ENCODE measurements around the gene SHROOM4. TPM values are rescaled to one million over a fixed set of nuclear protein-coding genes. Genes with fewer than 3 reads are reported as not detected.

Gene SHROOM4
- total and polyA plus RNA-seq, 2 of the 13 experiments (the other 11 are each of a cell fraction or from before 2014, with no cell fraction given) = 0.08 to 0.18 TPM

DNA sequence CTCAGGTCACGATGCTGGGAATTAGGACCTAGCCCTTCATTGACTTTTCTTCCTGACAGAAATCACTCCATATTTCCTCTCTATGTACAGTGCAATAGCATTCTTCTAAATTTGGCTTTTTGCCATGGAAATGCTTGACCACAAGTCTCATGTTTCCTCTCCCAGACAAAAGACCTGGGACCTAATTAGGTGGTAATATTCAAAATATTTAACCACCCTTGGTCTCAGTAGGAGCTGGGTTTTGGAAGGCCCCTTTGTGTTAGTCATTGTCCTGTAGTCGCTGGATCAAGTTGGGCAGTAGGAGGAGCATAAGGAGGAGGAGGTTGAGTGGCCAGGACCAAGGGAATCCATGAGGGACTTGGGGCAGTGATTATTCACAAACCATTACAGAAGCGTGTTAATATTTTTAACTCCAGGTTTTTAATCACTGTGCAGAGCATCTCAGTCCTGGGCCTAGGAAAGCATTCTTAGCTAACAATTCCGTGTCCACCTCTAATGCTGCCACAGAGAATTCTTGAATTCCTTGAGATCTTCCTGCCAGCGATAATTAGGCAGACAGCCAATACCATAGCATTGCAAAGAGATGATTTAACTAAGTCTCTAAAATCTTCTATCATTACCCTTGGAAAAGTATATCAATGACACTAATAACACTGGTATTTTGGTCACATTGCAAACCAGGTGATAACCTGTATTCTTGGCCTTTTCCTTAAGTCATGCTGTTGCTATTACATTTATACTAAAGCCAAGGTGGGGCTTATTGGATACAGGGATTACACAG, 25.0 kb upstream of the SHROOM4 start:
- POLR2A ChIA-PET = no interaction called here
- Histone ChIP-seq H3K9ac (ENCODE audit: insufficient read depth, low read depth, low read length) (no peak overlapping the region), H3K27me3 (ENCODE audit: control insufficient read depth in 1 of 2, insufficient read depth in 2 of 2, low read length in 2 of 2) (no peaks in the 10 kb centered on the region), H3K79me2 (ENCODE audit: insufficient read depth, low read length) (no peaks in the 10 kb centered on the region), H3K36me3 (replicated peaks in 1 of 2; ENCODE audit: control insufficient read depth in 1 of 2, insufficient read depth in 2 of 2, low read length in 2 of 2) (no peaks in the 10 kb centered on the region), H3K4me2 (ENCODE audit: low read depth, low read length) (no peak overlapping the region), H3K4me3 (replicated peaks in 1 of 3; ENCODE audit: insufficient read depth in 1 of 3, low read depth in 2 of 3, low read length in 3 of 3) (no peak overlapping the region), H2AFZ (ENCODE audit: low read length) (no peak overlapping the region), H3K27ac (ENCODE audit: extremely low read length, insufficient read depth, low read length) (no peak overlapping the region), H3K9me3 (ENCODE audit: low read length) (no peaks in the 10 kb centered on the region), H4K20me1 (ENCODE audit: insufficient read depth, low read length) (no peaks in the 10 kb centered on the region), H3K4me1 (ENCODE audit: insufficient read depth, low read length) (no peaks in the 10 kb centered on the region)
- CTCF ChIA-PET (ENCODE audit: low intra/inter-chr PET ratio, low total read pairs) = no interaction called here
- WGBS (ENCODE audit: low lambda C conversion rate) = 41% methylated on average over 3 of the region's 5 CpGs
- in situ Hi-C loops (cut with HindIII; ENCODE audit: extremely low pct_ligation_motif_present, low pct_unique_long_range_greater_than_20kb) (no loop called here), intact Hi-C loops (cut with micrococcal nuclease; ENCODE audit: unreplicated experiment) (no loop called here)
- ATAC-seq = no peak
- no peak for DNase-seq (ENCODE audit: low spot score)
- BruUV-seq (replicated peaks) = no TSS peak
- no peak for FAIRE-seq
- TF ChIP-seq, protein P1, sequence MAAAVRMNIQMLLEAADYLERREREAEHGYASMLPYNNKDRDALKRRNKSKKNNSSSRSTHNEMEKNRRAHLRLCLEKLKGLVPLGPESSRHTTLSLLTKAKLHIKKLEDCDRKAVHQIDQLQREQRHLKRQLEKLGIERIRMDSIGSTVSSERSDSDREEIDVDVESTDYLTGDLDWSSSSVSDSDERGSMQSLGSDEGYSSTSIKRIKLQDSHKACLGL (CRISPR knock-in tag; IDR thresholded peaks at IDR 0.05) = no peak
- TF ChIP-seq ZFYVE20 (CRISPR knock-in tag; IDR thresholded peaks at IDR 0.05; ENCODE audit: borderline replicate concordance, low read depth) = no peak
- TF ChIP-seq SOX6 (IDR thresholded peaks at IDR 0.05) = no peak
- TF ChIP-seq SOX6 (CRISPR knock-in tag; IDR thresholded peaks at IDR 0.05) = no peak
- no peak for TF ChIP-seq NR1H2 (CRISPR knock-in tag; IDR thresholded peaks at IDR 0.05; ENCODE audit: borderline replicate concordance, low read depth)
- TF ChIP-seq, protein P2, sequence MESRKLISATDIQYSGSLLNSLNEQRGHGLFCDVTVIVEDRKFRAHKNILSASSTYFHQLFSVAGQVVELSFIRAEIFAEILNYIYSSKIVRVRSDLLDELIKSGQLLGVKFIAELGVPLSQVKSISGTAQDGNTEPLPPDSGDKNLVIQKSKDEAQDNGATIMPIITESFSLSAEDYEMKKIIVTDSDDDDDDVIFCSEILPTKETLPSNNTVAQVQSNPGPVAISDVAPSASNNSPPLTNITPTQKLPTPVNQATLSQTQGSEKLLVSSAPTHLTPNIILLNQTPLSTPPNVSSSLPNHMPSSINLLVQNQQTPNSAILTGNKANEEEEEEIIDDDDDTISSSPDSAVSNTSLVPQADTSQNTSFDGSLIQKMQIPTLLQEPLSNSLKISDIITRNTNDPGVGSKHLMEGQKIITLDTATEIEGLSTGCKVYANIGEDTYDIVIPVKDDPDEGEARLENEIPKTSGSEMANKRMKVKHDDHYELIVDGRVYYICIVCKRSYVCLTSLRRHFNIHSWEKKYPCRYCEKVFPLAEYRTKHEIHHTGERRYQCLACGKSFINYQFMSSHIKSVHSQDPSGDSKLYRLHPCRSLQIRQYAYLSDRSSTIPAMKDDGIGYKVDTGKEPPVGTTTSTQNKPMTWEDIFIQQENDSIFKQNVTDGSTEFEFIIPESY (CRISPR knock-in tag; IDR thresholded peaks at IDR 0.05) = no peak
- TF ChIP-seq, protein P3, sequence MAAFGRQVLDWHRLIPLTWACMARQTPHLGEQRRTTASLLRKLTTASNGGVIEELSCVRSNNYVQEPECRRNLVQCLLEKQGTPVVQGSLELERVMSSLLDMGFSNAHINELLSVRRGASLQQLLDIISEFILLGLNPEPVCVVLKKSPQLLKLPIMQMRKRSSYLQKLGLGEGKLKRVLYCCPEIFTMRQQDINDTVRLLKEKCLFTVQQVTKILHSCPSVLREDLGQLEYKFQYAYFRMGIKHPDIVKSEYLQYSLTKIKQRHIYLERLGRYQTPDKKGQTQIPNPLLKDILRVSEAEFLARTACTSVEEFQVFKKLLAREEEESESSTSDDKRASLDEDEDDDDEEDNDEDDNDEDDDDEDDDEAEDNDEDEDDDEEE (CRISPR knock-in tag; IDR thresholded peaks at IDR 0.05) = no peak
- TF ChIP-seq TMF1 (CRISPR knock-in tag; IDR thresholded peaks at IDR 0.05; ENCODE audit: low read depth) = no peak
- TF ChIP-seq ZFP41 (CRISPR knock-in tag; IDR thresholded peaks at IDR 0.05; ENCODE audit: borderline replicate concordance) = no peak
- TF ChIP-seq SOX5 (CRISPR knock-in tag; IDR thresholded peaks at IDR 0.05; ENCODE audit: borderline replicate concordance) = no peak
- TF ChIP-seq SIN3A (IDR thresholded peaks at IDR 0.05; ENCODE audit: borderline replicate concordance, low read depth, low read length) = no peak
- TF ChIP-seq, protein P4, sequence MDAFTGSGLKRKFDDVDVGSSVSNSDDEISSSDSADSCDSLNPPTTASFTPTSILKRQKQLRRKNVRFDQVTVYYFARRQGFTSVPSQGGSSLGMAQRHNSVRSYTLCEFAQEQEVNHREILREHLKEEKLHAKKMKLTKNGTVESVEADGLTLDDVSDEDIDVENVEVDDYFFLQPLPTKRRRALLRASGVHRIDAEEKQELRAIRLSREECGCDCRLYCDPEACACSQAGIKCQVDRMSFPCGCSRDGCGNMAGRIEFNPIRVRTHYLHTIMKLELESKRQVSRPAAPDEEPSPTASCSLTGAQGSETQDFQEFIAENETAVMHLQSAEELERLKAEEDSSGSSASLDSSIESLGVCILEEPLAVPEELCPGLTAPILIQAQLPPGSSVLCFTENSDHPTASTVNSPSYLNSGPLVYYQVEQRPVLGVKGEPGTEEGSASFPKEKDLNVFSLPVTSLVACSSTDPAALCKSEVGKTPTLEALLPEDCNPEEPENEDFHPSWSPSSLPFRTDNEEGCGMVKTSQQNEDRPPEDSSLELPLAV (CRISPR knock-in tag; conservative IDR thresholded peaks at IDR 0.05; ENCODE audit: low read depth) = no peak
- no peak for TF ChIP-seq ZNF672 (CRISPR knock-in tag; IDR thresholded peaks at IDR 0.05)
- no peak for TF ChIP-seq BHLHE40 (IDR thresholded peaks at IDR 0.05; ENCODE audit: low read length)
- no peak for TF ChIP-seq ZSCAN25 (CRISPR knock-in tag; IDR thresholded peaks at IDR 0.05)
- no peak for TF ChIP-seq FOXP1 (IDR thresholded peaks at IDR 0.05)
- no peak for TF ChIP-seq FOXP1 (CRISPR knock-in tag; IDR thresholded peaks at IDR 0.05)
- TF ChIP-seq IRX3 (CRISPR knock-in tag; IDR thresholded peaks at IDR 0.05; ENCODE audit: borderline replicate concordance, low read depth) = no peak
- TF ChIP-seq SALL2 (CRISPR knock-in tag; IDR thresholded peaks at IDR 0.05) = no peak
- no peak for TF ChIP-seq ZNF543 (CRISPR knock-in tag; IDR thresholded peaks at IDR 0.05)

All from HepG2 (cell line).